Measurements from ENCODE around the gene TSPAN11. TPM values are rescaled to one million over a fixed set of nuclear protein-coding genes. Genes with fewer than 3 reads are reported as not detected.

TSPAN11 gene
- total and polyA plus RNA-seq, 2 donors (not counting 1 experiment from before 2014, with no cell fraction given) = not detected

DNA sequence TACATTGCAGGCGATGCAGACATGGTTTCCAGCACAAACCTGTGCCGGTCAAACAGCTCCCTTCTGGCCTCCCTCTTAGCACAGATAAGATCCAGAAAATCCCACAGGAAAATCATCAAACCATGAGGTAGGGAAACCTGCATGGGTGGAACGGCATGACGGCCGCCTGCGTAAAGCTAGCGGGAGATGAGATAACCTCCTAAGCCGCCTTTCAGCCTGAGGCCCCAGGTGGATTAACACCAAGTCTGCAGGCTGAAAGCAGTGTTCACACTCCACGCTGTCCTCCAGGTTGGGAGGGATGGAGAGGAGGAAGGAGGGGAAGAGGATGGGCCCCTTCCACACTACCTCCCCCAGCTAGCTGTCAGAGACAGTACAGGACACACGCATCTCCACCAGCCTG is 63.8 kb downstream of the TSPAN11 start:
- Histone ChIP-seq H3K9me3 (ENCODE audit: control extremely low read depth in 1 of 3, control insufficient read depth in 2 of 3, insufficient read depth in 1 of 3, low read length in 2 of 3) (no peaks in the 10 kb centered on the region), H3K27me3 (replicated peaks in 1 of 4; ENCODE audit: control extremely low read depth in 1 of 4, control insufficient read depth in 3 of 4, insufficient read depth in 4 of 4, low read length in 3 of 4) (no peaks in the 10 kb centered on the region), H3K27ac (ENCODE audit: low read length in 2 of 2) (no peak overlapping the region), H3K36me3 (replicated peaks in 1 of 2; ENCODE audit: control extremely low read depth in 1 of 2, control insufficient read depth in 1 of 2, extremely low read depth in 1 of 2, insufficient read depth in 2 of 2, low read length in 1 of 2) (no peaks in the 10 kb centered on the region), H3K4me1 (ENCODE audit: control insufficient read depth in 2 of 2, insufficient read depth in 2 of 2, low read length in 2 of 2) (no peaks in the 10 kb centered on the region), H4K20me1 (ENCODE audit: control insufficient read depth, insufficient read depth, low read length, poor library complexity, severe bottlenecking) (no peaks in the 10 kb centered on the region), H3K79me2 (ENCODE audit: control insufficient read depth, insufficient read depth, low read length) (no peaks in the 10 kb centered on the region), H2AFZ (ENCODE audit: insufficient read depth, low read depth, low read length, poor library complexity, severe bottlenecking) (no peak overlapping the region), H3K4me2 (replicated peaks; ENCODE audit: low read depth, low read length, poor library complexity, severe bottlenecking) (no peak overlapping the region), H3K9ac (ENCODE audit: low read length) (no peak overlapping the region), H3K4me3 (ENCODE audit: control extremely low read depth in 1 of 5, extremely low read depth in 1 of 5, insufficient read depth in 1 of 5, low read depth in 2 of 5, low read length in 4 of 5) (no peak overlapping the region)
- no peak overlapping the region for H3K4me3 Mint-ChIP-seq
- H3K9me3 Mint-ChIP-seq (ENCODE audit: insufficient read depth) = no peaks in the 10 kb centered on the region
- no peak overlapping the region for H3K27ac Mint-ChIP-seq
- ChIA-PET CTCF (interaction anchor here (1.3 to 1.6 kb wide), 2 partner anchors 10 to 144 kb away, joined by 3 read pairs; no protein-coding TSS in a partner anchor), POLR2A (interaction anchor here (0.6 kb wide), 1 partner anchor 349 kb away, joined by 3 read pairs; no protein-coding TSS in a partner anchor)
- no peaks in the 10 kb centered on the region for H3K27me3 Mint-ChIP-seq
- H3K4me1 Mint-ChIP-seq = no peaks in the 10 kb centered on the region
- intact Hi-C loops (cut with micrococcal nuclease) = no loop called here
- WGBS (ENCODE audit: insufficient coverage) = 91% methylated on average over 9 of the region's 10 CpGs
- ATAC-seq (ENCODE audit: low read depth) (no peak), DNase-seq (no peak)
- no peak for TF ChIP-seq EZH2 (IDR thresholded peaks at IDR 0.05; ENCODE audit: borderline replicate concordance, insufficient read depth, low read depth, low read length, poor library complexity, severe bottlenecking)
- TF ChIP-seq, protein P1, sequence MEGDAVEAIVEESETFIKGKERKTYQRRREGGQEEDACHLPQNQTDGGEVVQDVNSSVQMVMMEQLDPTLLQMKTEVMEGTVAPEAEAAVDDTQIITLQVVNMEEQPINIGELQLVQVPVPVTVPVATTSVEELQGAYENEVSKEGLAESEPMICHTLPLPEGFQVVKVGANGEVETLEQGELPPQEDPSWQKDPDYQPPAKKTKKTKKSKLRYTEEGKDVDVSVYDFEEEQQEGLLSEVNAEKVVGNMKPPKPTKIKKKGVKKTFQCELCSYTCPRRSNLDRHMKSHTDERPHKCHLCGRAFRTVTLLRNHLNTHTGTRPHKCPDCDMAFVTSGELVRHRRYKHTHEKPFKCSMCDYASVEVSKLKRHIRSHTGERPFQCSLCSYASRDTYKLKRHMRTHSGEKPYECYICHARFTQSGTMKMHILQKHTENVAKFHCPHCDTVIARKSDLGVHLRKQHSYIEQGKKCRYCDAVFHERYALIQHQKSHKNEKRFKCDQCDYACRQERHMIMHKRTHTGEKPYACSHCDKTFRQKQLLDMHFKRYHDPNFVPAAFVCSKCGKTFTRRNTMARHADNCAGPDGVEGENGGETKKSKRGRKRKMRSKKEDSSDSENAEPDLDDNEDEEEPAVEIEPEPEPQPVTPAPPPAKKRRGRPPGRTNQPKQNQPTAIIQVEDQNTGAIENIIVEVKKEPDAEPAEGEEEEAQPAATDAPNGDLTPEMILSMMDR (IDR thresholded peaks at IDR 0.05) = no peak

DNA sequence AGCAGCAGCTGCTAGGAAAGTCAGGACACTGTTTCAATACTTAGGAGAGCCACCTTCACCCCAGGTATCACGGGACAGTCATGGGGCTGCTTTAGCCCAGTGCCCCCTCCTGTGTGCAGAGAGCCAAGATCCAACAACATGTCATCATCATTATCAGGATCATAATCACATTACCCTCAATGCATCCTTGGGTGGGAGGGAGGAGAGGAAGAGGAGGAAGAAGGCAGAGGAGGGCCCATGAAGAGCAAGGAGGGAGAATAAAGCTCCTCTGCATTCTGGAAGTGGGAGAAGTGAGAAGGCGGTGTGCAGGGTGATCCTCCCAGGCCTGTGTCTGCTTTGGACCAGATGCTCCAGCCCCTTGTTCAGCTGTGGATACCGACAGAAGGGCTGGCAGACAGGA is 64.2 kb downstream of the TSPAN11 start:
- intact Hi-C loops (cut with micrococcal nuclease) = no loop called here
- no peak overlapping the region for H3K27ac Mint-ChIP-seq
- DNase-seq (no peak), ATAC-seq (ENCODE audit: low read depth) (no peak)
- ChIA-PET CTCF (interaction anchor here (1.3 to 1.6 kb wide), 2 partner anchors 11 to 144 kb away, joined by 3 read pairs; no protein-coding TSS in a partner anchor), POLR2A (no interaction called here)
- Histone ChIP-seq H3K79me2 (ENCODE audit: control insufficient read depth, insufficient read depth, low read length) (no peaks in the 10 kb centered on the region), H3K4me3 (ENCODE audit: control extremely low read depth in 1 of 5, extremely low read depth in 1 of 5, insufficient read depth in 1 of 5, low read depth in 2 of 5, low read length in 4 of 5) (no peak overlapping the region), H4K20me1 (ENCODE audit: control insufficient read depth, insufficient read depth, low read length, poor library complexity, severe bottlenecking) (no peaks in the 10 kb centered on the region), H3K9ac (ENCODE audit: low read length) (no peak overlapping the region), H3K4me1 (ENCODE audit: control insufficient read depth in 2 of 2, insufficient read depth in 2 of 2, low read length in 2 of 2) (no peaks in the 10 kb centered on the region), H3K27ac (ENCODE audit: low read length in 2 of 2) (no peak overlapping the region), H3K36me3 (replicated peaks in 1 of 2; ENCODE audit: control extremely low read depth in 1 of 2, control insufficient read depth in 1 of 2, extremely low read depth in 1 of 2, insufficient read depth in 2 of 2, low read length in 1 of 2) (no peaks in the 10 kb centered on the region), H3K4me2 (replicated peaks; ENCODE audit: low read depth, low read length, poor library complexity, severe bottlenecking) (no peak overlapping the region), H2AFZ (ENCODE audit: insufficient read depth, low read depth, low read length, poor library complexity, severe bottlenecking) (no peak overlapping the region), H3K9me3 (ENCODE audit: control extremely low read depth in 1 of 3, control insufficient read depth in 2 of 3, insufficient read depth in 1 of 3, low read length in 2 of 3) (no peaks in the 10 kb centered on the region), H3K27me3 (replicated peaks in 1 of 4; ENCODE audit: control extremely low read depth in 1 of 4, control insufficient read depth in 3 of 4, insufficient read depth in 4 of 4, low read length in 3 of 4) (no peaks in the 10 kb centered on the region)
- H3K4me1 Mint-ChIP-seq = no peaks in the 10 kb centered on the region
- no peak overlapping the region for H3K4me3 Mint-ChIP-seq
- no peak for TF ChIP-seq EZH2 (IDR thresholded peaks at IDR 0.05; ENCODE audit: borderline replicate concordance, insufficient read depth, low read depth, low read length, poor library complexity, severe bottlenecking)
- TF ChIP-seq, protein P1 (IDR thresholded peaks at IDR 0.05) = no peak
- H3K27me3 Mint-ChIP-seq = no peaks in the 10 kb centered on the region
- H3K9me3 Mint-ChIP-seq (ENCODE audit: insufficient read depth) = no peaks in the 10 kb centered on the region
- WGBS (ENCODE audit: insufficient coverage) = 97% methylated on average over 2 of the region's 3 CpGs
